ENCODE data around the gene GPLD1.
"Not testable (repeated sequence)": the region's sequence is repeated elsewhere in the genome, so short reads cannot be mapped to it uniquely, and the experiment has no call there.

GPLD1 gene

DNA sequence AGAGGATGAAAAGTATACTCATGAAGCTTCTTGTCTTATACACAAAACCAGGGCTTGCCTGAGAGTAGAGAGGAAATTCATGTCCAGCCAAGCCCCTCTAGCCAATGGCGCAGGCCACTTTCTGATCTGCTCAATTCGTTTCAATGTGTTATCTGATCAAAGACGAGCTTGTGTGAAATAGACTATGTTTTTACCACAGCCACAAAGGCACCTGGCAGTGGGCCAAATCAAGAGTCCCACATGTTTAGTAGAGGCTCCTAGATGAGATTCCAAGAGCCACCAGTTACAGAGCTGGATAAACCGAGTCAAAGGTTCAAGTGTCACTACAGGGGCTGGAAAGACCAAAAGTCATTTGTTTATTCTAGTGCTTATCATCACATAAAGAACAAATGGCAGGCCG lies 34.9 kb downstream of the GPLD1 start:
- no peak for DNase-seq

DNA sequence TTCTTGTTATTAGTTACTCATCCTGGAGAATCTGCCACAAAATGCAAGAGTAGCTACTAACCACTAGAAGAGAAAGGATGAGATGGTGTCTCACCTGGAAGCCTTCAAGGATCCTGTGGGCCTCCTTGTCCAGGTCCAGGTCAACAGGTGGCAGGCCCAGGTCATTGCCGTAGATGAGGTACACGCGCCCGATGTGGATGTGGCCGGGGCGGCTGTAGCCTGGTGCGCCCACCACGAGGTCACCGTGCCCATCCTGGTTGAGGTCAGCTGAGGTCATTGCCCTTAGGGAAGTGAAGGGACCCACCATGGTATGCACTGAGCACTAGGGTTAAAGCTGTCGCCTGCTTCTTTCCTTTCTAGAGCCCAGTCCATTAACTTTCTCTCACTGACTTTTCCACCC lies 35.5 kb downstream of the GPLD1 start:
- DNase-seq, result no peak

DNA sequence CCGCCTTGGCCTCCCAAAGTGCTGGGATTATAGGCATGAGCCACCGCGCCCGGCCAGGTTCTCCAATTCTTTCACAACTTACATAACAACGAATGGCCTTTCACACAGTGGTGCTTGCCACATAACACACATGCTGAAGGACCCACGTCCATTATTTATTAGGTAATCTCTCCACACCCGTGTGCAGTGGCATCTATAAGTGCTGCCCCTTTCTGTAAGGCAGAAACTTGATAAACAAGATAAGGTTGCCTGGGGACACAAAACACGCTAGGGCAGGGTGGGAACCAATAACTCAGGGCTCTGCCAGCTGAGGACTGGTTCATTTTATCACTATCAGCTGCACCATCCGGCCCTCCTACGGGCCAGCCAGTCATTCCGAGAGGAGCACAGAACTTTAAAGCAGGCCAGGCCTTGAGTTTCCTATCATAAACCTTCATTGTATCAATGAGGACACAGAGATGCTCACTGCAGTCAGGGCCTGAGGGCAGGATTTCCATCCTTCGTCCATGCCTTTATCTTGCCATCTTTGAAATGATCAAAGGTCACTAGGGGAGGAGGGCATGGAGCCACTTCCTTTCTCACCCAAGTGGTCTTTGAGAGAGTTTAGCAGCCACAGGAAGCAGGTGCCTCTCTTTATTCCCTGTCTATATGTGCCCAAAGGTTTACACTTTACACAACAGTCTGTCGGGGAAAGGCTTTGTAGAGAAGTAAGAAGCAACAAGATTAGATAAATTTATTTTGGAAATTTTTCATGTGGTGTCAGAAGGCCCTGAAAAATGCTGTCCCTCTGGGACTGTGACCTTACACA lies 37.6 kb downstream of the GPLD1 start:
- no peak for DNase-seq

DNA sequence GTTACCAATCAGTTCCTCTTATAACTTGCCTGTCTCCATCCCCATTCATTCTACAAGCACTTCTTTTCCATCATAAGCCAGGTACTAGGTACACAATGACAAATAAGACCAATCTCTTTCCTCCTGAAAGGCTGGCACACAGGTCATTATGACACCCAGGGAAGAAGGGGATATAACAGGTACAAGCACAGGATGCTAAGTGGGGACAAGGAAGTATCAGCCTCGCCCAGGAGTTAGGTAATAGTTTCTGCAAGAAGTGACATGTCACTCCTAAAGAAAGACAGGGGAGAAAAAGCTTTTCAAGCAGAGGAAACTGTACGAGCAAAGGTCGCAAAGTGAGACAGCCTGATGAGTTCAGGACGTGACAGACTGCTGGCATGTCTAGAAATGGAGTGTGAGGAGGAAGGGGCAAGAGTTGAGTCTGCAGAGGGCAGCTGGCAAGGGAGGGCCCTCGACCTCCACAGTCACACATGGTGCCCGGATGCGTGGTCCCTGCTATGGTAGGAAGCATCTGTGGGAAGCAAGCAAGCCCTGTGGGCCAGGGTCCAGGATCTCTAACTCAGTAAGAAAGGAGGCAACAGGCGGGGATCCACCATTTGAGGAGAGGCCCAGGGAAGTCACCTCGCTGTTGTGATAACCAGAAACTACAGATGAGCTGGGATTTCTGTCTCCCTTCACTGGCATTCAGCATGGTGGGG lies 40.4 kb downstream of the GPLD1 start:
- DNase-seq, result no peak

DNA sequence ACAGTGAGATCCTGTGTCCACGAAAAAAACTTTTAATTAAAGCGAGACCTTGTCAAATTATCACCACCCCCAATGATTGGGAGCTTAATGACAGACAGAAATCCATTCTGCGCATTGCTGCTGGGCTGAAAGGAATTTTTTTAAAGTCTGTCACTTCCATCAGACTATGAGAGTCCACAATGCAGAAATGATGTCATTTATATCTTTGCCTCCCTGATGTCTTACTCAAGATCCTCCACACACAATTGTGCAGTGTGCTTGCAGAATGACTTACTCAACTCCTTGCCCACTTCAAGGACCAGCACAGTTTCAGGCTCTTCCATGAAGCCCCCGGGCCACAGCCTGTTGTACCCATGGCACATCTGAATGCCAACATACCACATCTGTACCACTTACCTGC lies 41.0 kb downstream of the GPLD1 start:
- DNase-seq, result no peak

DNA sequence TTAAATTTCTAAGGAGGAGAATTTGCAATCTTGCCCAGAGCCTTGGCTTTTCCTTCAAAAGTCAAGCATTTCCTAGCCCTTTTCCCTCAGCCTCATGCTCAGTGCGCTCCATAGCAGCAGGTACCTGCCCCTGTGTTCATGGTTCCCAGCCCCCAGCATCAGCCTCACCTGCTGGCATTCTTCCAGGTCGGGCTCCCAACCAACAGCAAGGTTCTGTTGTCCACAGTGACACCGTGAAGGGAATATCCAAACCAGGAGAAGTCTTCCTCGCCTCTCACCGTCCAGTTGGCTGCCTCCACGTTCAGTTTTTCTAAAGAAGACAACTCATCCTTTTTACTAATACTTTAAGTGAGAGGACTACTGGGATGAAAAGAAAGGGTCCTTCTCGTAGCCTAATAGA lies 42.7 kb downstream of the GPLD1 start:
- DNase-seq, result no peak

DNA sequence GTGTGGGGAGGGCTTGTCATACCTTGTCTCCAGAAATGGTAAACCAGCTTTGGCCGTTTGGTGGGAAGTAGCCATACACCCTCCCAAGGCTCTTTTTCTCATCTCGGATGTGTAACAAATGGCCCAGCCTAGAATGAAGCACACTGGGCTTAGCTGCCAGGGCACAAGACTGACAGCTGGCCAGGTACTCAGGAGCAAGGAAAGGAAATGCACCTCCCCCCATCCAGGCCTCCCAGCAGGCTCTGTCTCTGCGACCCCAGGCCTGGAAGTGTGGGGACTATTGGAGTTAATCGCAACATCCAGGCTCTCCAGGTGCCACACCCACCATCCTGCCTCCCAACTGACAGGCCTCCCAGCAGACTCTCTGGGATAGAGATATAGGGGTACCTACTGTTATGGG lies 43.7 kb downstream of the GPLD1 start:
- no peak for DNase-seq

DNA sequence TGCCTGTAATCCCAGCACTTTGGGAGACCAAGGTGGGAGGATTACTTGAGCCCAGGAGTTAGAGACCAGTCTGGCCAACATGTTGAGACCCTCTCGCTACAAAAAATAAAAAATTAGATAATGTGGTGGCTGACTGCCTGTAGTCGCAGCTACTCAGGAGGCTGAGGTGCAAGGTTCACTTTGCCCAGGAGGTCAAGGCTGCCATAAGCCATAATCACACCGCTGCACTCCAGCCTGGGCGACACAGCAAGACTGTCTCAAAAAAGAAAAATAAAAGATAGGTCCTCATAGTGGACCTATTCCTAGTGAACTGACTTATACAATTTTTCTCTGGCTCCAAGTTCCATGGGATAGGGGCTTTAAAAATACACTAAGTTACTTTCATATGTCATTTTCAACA lies 44.8 kb downstream of the GPLD1 start:
- DNase-seq, result no peak

DNA sequence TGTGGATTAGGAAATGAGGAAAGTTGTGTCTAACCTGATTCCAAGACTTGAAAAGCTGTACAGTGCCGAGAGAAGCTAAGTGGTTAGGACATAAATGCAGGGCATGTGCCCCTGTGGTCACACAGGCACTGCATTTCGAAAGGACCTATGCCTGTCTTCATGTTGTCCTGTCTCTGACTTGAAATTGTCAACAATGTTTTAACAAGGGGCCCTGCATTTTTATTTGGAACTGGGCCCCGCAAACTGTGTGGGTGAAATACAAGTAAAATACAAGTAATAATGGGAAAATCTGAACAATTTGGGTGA lies 47.8 kb downstream of the GPLD1 start:
- no peak for DNase-seq

DNA sequence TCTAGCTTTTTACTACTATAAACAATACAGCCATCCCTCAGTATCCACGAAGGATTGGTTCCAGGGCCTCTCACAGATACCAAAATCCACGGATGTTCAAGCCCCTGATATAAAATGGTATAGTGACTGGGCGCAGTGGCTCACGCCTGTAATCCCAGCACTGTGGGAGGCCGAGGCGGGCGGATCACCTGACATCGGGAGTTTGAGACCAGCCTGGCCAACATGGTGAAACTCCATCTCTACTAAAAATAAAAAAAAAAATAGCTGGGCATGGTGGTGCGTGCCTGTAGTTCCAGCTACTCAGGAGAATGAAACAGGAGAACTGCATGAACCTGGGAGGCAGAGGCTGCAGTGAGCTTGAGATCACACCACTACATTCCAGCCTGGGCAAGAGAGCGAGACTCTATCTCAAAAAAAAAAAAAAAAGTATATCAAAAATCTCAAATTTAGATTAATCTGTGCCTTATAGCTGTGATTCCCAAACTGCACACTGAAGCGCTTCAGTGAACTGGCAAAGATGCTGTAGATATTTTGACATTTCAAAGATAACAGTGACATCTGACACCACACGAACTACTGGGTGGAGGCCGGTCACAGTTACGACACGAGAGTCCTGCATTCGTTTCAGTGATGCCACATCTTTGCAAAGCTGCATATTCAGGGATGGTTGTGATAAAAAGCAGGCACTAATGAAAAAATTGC lies 48.3 kb downstream of the GPLD1 start:
- no peak for DNase-seq

DNA sequence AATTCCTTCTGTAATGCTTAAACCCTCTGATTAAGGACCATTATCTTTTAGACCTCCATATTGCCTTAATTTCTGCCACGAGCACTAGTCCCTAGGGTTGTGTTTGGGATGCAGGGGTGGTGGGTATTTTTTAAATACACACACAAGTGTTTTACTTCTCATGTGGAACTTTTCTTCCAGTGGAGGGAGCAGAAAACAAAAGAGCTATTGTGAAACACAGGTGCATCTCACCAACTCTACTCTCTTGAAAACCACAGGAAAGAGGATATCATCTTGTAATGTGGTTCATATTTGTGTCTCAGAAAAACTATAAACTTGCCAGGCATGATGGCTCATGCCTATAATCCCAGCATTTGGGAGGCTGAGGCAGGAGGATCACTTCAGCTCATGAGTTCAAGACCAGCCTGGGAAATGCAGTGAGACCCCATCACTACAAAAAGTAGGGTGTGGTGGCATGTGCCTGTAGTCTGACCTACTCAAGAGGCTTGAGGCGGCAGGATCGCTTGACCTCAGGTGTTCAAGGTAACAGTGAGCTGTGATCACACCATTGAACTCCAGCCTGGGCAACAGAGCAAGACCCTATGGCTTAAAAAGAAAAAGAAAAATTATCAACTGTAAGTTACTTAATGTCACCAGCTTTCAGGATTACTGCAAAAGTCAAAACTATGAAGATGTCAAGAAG lies 49.4 kb downstream of the GPLD1 start:
- DNase-seq, result no peak

DNA sequence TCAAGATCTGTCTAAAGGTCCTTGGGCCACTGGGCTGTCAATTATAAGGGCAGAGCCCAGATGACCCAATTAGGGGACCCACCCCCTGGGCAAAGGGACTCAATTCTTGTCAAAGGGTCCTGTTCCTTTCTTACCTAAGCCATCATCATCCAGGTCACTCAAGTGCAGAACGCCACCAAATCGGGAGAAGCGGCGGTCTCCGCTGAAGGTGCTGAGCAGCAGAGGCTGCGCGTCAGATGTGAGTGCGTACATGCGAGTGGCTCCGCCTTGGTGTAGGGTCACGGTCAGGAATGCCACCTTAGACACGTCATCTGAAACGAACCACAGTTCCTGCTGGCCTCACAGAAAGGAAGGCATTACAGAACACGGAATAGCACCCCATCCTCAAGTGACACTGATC lies 52.4 kb downstream of the GPLD1 start:
- no peak for DNase-seq

DNA sequence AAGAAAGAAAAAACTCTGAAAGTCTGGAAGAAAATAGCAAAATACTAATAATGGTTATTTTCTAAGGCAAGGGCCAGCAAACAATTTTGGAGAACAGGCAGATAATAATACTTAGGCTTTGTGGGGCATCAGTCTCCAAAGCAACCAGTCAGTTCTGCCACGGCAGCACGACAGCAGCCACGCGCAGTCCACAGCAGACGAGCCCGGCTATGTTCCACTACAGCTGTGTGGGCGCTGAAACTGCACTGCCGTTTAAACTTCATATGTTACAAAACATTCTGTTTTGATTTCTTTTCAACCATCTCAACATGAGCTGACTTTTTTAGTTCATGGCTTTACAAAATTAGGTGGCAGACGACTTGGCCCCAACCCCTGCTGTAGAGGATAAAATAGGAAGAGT lies 56.8 kb downstream of the GPLD1 start:
- DNase-seq, result no peak

DNA sequence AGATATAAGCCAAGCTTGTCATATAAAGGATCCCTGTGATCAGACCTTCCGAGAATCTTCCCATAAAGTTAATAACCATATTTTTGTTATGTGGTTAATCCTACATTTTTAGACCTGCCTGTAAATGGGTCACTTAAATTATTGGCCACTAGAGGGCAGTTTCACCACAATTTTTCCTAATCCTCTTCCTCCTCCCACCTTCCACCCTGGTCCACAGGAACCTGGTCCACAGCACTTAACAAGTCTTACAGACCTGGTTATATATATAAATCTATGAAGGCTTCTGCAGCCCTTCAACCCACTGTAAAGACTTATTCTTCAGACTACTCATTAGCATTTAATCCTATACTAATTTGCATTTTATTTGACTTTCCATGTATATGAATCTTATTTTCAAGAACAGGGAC lies 58.3 kb downstream of the GPLD1 start:
- DNase-seq, result peak; percentile 51 to 53

DNA sequence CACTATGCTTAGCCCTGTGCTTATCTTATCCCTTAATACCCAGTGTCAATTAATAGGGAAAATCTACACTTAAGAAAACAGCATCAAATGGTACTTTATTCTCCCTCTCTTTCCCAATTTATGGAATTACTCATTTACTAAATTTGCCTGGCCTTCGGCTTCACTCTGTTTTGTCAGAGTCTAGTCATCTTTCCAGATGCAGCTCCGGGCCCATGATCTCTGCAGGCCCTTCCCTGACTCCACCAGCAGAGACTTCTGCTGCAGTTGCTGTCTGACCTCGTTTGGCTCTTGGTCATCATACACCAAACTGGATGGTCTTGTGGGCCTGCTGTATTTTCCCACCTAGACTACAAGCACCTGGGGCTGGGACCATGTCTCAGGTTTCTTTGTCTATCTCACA lies 59.3 kb downstream of the GPLD1 start:
- no peak for DNase-seq

DNA sequence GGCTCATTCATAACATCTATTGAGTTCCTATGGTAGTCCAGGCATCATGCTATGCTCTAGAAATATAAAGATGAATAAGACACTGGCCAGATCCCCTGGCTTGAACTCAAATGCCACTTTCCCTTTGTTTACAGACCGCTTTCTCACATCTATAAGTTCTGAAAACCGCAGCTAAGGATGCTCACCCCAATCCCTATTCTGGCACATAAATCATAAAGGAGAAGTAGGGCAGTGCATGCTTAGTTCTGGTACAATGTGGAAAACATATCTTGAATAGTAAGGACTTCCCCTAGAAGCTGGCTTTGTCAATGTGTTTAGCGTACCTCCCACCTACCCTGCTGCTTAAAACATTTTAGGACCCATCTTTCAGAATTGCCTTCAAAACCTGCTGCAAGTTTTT lies 60.2 kb downstream of the GPLD1 start:
- DNase-seq, result no peak

DNA sequence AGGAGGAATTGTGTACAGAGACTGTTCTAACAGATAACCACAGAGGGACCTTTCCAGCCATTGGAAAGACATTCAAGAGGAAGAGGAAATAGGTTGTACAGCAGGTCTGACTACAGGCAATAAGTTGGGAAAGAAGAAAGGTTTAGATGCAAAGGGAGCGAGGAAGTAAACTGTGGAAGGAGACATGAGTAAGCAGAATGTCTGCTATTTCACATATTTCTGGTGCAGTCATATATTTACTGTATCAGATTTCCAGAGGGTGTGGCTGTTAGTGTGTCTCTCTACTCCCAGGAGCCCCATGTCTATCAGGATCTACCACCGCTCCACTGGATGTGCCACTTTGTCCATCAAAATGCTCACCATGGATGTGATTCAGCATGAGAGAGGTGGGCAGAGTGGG lies 60.8 kb downstream of the GPLD1 start:
- no peak for DNase-seq

DNA sequence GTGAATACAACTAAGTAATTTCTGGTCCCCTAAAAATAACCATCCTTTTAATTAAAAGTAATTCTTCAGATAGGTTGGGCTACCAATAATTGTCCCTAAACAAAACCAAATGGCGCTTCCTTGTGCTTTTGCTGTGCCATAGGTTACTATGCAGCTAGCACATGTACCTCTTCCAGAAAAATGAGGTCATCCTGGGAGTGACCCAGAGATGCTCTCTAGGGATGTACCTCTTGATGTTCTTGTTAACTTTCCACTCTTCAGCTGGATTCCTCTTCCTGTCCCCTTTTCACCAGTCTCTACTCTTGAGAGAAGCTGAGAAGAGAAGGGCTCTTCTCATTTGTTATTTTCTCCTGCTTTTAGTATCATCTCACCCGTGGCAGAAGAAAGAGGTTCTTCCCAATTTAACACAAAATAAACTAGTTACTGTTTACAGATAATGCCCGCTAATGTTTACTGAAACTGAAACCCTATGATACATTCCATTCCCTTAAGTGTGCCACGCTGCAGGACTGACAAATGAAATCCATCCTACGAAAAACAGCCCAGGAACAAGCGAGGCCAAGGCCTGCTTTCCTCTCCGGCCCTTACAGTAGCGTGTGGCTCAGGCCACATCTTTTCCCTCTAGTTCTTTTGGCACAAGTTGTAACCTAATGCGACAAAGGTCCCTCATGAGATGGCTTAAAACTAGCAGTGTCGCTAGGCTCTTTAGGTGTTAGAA lies 62.5 kb downstream of the GPLD1 start:
- DNase-seq, result no peak

DNA sequence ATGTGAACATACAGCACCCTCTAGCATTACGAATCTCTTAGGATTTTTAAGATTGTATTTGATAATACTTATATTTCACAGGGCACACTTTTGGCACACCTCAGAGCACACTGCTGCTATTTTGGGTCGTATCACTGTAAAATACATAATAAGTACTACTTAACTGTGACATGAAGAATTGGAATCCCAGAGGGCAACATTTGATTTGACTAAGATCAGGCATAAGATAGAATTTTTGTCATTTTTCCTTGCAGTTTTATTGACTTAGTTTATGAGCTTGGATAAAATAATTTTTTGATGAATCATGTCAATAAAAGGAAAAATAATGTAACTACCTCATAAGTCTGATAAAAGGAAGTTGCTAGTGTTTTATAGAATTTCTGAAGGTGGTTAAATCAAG lies 64.3 kb downstream of the GPLD1 start:
- DNase-seq, result no peak

DNA sequence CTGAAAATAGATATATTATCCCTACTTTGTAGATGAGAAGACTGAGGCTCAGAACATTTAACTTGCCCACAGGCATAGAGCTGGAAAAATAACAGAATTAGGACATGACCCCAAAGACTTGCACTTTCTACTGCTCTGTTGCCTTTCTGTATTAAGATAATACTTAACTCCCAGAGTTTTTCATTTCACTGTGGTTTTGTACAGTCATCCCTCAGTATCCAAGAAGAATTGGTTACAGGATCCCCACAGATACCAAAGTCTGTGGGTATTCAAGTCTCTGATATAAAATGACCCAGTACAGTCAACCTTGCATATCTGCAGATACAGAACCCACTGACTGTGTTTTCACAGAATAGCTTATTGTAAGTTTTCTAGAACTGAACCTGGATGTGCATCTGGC lies 69.9 kb downstream of the GPLD1 start:
- no peak for DNase-seq

DNA sequence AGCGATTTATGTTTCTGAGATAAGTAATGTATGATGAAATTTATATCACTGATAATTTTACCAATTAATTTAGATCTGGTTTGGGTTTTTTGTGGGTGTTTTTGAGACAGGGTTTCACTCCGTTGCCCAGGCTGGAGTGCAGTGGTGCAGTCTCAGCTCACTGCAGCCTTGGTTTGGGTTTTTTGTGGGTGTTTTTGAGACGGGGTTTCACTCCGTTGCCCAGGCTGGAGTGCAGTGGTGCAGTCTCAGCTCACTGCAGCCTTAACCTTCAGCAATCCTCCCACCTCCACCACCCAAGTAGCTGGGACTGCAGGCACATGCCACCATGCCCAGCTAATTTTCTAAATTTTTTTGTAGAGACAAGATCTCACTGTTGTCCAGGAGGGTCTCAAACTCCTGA lies 73.6 kb downstream of the GPLD1 start:
- DNase-seq, result no peak

DNA sequence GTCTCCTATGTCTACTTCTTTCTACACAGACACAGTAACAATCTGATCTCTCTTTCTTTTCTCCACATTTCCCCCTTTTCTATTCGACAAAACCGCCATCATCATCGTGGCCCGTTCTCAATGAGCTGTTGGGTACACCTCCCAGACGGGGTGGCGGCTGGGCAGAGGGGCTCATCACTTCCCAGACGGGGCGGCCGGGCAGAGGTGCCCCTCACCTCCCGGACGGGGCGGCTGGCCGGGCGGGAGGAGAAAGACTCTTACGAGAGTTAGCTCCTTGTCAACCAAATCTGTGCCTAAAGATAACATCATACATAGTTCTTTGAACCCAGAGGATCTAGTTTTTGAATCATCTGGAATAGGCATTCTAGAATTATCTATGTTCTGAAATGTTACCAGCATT lies 74.8 kb downstream of the GPLD1 start:
- DNase-seq, result not testable (repeated sequence)

DNA sequence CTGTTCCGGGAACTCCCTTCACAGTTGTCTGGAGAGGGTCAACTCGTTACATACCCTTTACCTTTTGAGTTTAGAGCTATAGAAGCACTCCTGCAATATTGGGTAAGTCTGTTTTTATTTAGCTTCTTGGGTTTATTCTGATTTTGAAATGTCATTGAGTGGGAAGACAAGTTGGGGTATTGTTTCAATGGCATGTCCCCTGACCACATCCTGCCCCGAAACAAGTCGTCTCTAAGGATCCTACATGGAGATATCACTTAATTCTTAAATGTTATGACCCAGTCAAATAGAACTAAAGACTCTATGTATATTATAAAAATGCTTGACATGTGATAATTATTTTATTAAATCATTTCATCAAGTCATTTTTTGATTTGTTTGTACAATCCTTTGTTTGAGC lies 77.1 kb downstream of the GPLD1 start:
- DNase-seq, result no peak

All from Kasumi-1 (cell line).